CD4-positive, alpha-beta T cell (primary cell): ENCODE results near the gene PPP4R3A. TPM values are rescaled to one million over a fixed set of nuclear protein-coding genes. Genes with fewer than 3 reads are reported as not detected.

Experiments
- ATAC-seq: fragments of 200-7000 bp; cut with Tn5 transposase; one replicate; pipeline ENCODE4 v1.10.0; 2022; ENCODE audit warnings: mild to moderate bottlenecking; ENCODE audit not compliant: poor library complexity
- CTCF ChIA-PET: fragments of 350-600 bp; sonication (Branson Sonifier 250); formaldehyde crosslinking; loops from one replicate; lab custom pipeline; 2021; ENCODE audit warnings: antibody characterized with exemption, inconsistent platforms; lab: Charles Lee
- POLR2A ChIA-PET: fragments of 350-600 bp; sonication (Branson Sonifier 250); formaldehyde crosslinking; loops from one replicate; lab custom pipeline; 2021; ENCODE audit warnings: antibody characterized with exemption, inconsistent platforms; lab: Charles Lee
- DNase-seq, 14 experiments: peaks; one replicate each; pipeline ENCODE4 v3.0.0-alpha.2; 2013 to 2020; ENCODE audit warnings: mixed read lengths in 2 of 14
- H3K27ac ChIP-seq, 2 donors: one replicate each; pipeline versions ENCODE4 v1.5.1 to v1.7.0; 2013; ENCODE audit warnings: low read length in 2 of 2, low read depth in 1 of 2, mild to moderate bottlenecking in 1 of 2
- H3K27me3 ChIP-seq, 2 experiments: 1 replicate in 1 of 2; 2 replicates in 1 of 2; pipeline versions ENCODE4 v1.6.1 to v1.7.0; 2013; ENCODE audit warnings: low read length in 2 of 2, control low read depth in 1 of 2, mild to moderate bottlenecking in 1 of 2, moderate library complexity in 1 of 2; ENCODE audit not compliant: insufficient read depth in 2 of 2, control insufficient read depth in 1 of 2
- H3K36me3 ChIP-seq: one replicate; pipeline ENCODE4 v1.6.1; 2013; ENCODE audit warnings: low read length, control low read depth; ENCODE audit not compliant: insufficient read depth
- H3K4me1 ChIP-seq: one replicate; pipeline ENCODE4 v1.6.1; 2013; ENCODE audit warnings: low read length, control low read depth; ENCODE audit not compliant: insufficient read depth
- H3K4me3 ChIP-seq: one replicate; pipeline ENCODE4 v1.5.1; 2013; ENCODE audit warnings: mild to moderate bottlenecking, low read length, moderate library complexity
- H3K9me3 ChIP-seq, 2 experiments: 1 replicate in 1 of 2; 2 replicates in 1 of 2; pipeline versions ENCODE4 v1.6.1 to v1.7.0; 2013; ENCODE audit warnings: low read length in 2 of 2, mild to moderate bottlenecking in 2 of 2, control low read depth in 1 of 2, moderate library complexity in 1 of 2; ENCODE audit not compliant: control insufficient read depth in 1 of 2, insufficient read depth in 1 of 2
- H3K27ac Mint-ChIP-seq: one replicate; pipeline ENCODE4 v1.8.0; 2020; ENCODE audit warnings: mixed read lengths
- H3K27me3 Mint-ChIP-seq: one replicate; pipeline ENCODE4 v1.8.0; 2021; ENCODE audit warnings: mixed read lengths
- H3K36me3 Mint-ChIP-seq: one replicate; pipeline ENCODE4 v1.8.0; 2021; ENCODE audit warnings: low read depth, mixed read lengths
- H3K4me1 Mint-ChIP-seq: one replicate; pipeline ENCODE4 v1.8.0; 2021; ENCODE audit warnings: low read depth, mixed read lengths
- H3K4me3 Mint-ChIP-seq: one replicate; pipeline ENCODE4 v1.8.0; 2020; ENCODE audit warnings: mild to moderate bottlenecking, mixed read lengths
- H3K9me3 Mint-ChIP-seq: one replicate; pipeline ENCODE4 v1.8.0; 2020; ENCODE audit warnings: mixed read lengths
- CTCF ChIP-seq: fragments of 200-600 bp; IDR thresholded peaks from one replicate; pipeline ENCODE4 v1.8.0; 2022; ENCODE audit warnings: antibody characterized with exemption, mild to moderate bottlenecking
- intact Hi-C, 2 experiments: fragments of 100-400 bp; cut with DNase I in 1 of 2; cut with micrococcal nuclease in 1 of 2; formaldehyde crosslinking; loops; one replicate each; pipeline versions ENCODE4 v1.15.1 to v1.9.0; 2023 to 2025; cut with DNase I, micrococcal nuclease
- total RNA-seq, 174 experiments: library from RNA in 2 of 174; stranded (reverse) in 2 of 174; gene quantifications; one replicate each; pipeline ENCODE4 v1.2.3 and lab custom pipeline; 2021 to 2026

PPP4R3A gene
- total RNA-seq, 2 experiments from 2014 or later = 189 to 205 TPM

GRCh38 chr14:91470216-91470615, 39.9 kb downstream of the PPP4R3A start:
- Histone ChIP-seq H3K27ac (no peak overlapping the region), H3K9me3 (no peaks in the 10 kb centered on the region), H3K4me3 (no peak overlapping the region), H3K36me3 (peaks cover 85% of the 10 kb centered on the region), H3K27me3 (no peaks in the 10 kb centered on the region), H3K4me1 (no peaks in the 10 kb centered on the region)
- no peak overlapping the region for H3K4me3 Mint-ChIP-seq
- H3K27ac Mint-ChIP-seq = peak overlapping the region; percentile 43
- CTCF ChIA-PET = no interaction called here
- POLR2A ChIA-PET = no interaction called here
- peaks cover 22% of the 10 kb centered on the region for H3K4me1 Mint-ChIP-seq
- no peaks in the 10 kb centered on the region for H3K9me3 Mint-ChIP-seq
- no peak for ATAC-seq
- peaks cover 98% of the 10 kb centered on the region for H3K36me3 Mint-ChIP-seq
- H3K27me3 Mint-ChIP-seq = no peaks in the 10 kb centered on the region
- no peak for TF ChIP-seq CTCF
- no peak for DNase-seq
- intact Hi-C loops = no loop called here

- intact Hi-C loops = no loop called here
- H3K27me3 ChIP-seq = no peaks in the 10 kb centered on the region
- peaks cover 96% of the 10 kb centered on the region for H3K36me3 Mint-ChIP-seq
- H3K9me3 Mint-ChIP-seq = no peaks in the 10 kb centered on the region
- ChIA-PET POLR2A (no interaction called here), CTCF (interaction anchor here (0.9 kb wide), 1 partner anchor 17 kb away, joined by 3 read pairs; no protein-coding TSS in a partner anchor)
- TF ChIP-seq CTCF = no peak
- no peak overlapping the region for H3K4me3 ChIP-seq
- no peak overlapping the region for H3K27ac ChIP-seq
- H3K27me3 Mint-ChIP-seq = no peaks in the 10 kb centered on the region
- peak overlapping the region; percentile 15 for H3K27ac Mint-ChIP-seq
- H3K36me3 ChIP-seq = peaks cover 86% of the 10 kb centered on the region
- DNase-seq (no peak), ATAC-seq (no peak)
- no peaks in the 10 kb centered on the region for H3K4me1 ChIP-seq
- no peaks in the 10 kb centered on the region for H3K9me3 ChIP-seq
- no peak overlapping the region for H3K4me3 Mint-ChIP-seq
- peaks cover 14% of the 10 kb centered on the region for H3K4me1 Mint-ChIP-seq
Observed at GRCh38 chr14:91466192-91466591, 43.9 kb downstream of the PPP4R3A start.

- CTCF ChIA-PET = interaction anchor here (0.6 kb wide), 1 partner anchor 110 kb away, joined by 3 read pairs; no protein-coding TSS in a partner anchor
- no peak overlapping the region for H3K4me3 ChIP-seq
- no peak overlapping the region for H3K4me3 Mint-ChIP-seq
- H3K36me3 Mint-ChIP-seq = peaks cover 97% of the 10 kb centered on the region
- peak overlapping the region; percentile 37 for H3K27ac Mint-ChIP-seq
- H3K27me3 Mint-ChIP-seq = no peaks in the 10 kb centered on the region
- H3K4me1 Mint-ChIP-seq = peaks cover 14% of the 10 kb centered on the region
- peaks cover 87% of the 10 kb centered on the region for H3K36me3 ChIP-seq
- intact Hi-C loops = no loop called here
- no peak overlapping the region for H3K27ac ChIP-seq
- TF ChIP-seq CTCF = no peak
- POLR2A ChIA-PET = no interaction called here
- no peaks in the 10 kb centered on the region for H3K27me3 ChIP-seq
- no peaks in the 10 kb centered on the region for H3K9me3 ChIP-seq
- ATAC-seq (no peak), DNase-seq (no peak)
- H3K4me1 ChIP-seq = no peaks in the 10 kb centered on the region
- H3K9me3 Mint-ChIP-seq = no peaks in the 10 kb centered on the region
Observed at GRCh38 chr14:91464615-91465205, 45.4 kb downstream of the PPP4R3A start.
